Activated CD4-positive, alpha-beta T cell treated with anti-CD3 and anti-CD28 coated beads for 24 hours (primary cell): ENCODE data around the gene KIFC1.
"Not testable (repeated sequence)": the region's sequence is repeated elsewhere in the genome, so short reads cannot be mapped to it uniquely, and the experiment has no call there.

Source experiments
- DNase-seq, 2 donors: peaks; one replicate each; pipeline ENCODE4 v3.0.0-alpha.2; 2020; ENCODE audit warnings: low read depth in 2 of 2

The KIFC1 gene

GRCh38 chr6:33373960-33374910, 17.4 kb upstream of the KIFC1 start:
- DNase-seq: no peak

- DNase-seq: no peak
Observed at GRCh38 chr6:33375143-33375671, 16.4 kb upstream of the KIFC1 start.

GRCh38 chr6:33377171-33377570, 14.5 kb upstream of the KIFC1 start:
- DNase-seq: no peak

GRCh38 chr6:33379184-33379583, 12.4 kb upstream of the KIFC1 start:
- DNase-seq: not testable (repeated sequence)

- DNase-seq: no peak
Observed at GRCh38 chr6:33380272-33380981, 11.2 kb upstream of the KIFC1 start.

GRCh38 chr6:33383427-33384185, 8.0 kb upstream of the KIFC1 start:
- no peak for DNase-seq

GRCh38 chr6:33384581-33385020, 7.0 kb upstream of the KIFC1 start:
- no peak for DNase-seq

GRCh38 chr6:33390173-33390572, 1.4 kb upstream of the KIFC1 start:
- no peak for DNase-seq

GRCh38 chr6:33390767-33391277, 801 bp upstream of the KIFC1 start:
- no peak for DNase-seq

GRCh38 chr6:33391922-33392594, 435 bp downstream of the KIFC1 start:
- DNase-seq: peak in 1 of 2 donors; percentile 44

GRCh38 chr6:33392595-33392948, 949 bp downstream of the KIFC1 start:
- DNase-seq: no peak

- no peak for DNase-seq
Observed at GRCh38 chr6:33392979-33393378, 1.4 kb downstream of the KIFC1 start.

GRCh38 chr6:33397541-33397940, 5.9 kb downstream of the KIFC1 start:
- no peak for DNase-seq

- not testable (repeated sequence) for DNase-seq
Observed at GRCh38 chr6:33398601-33399000, 7.0 kb downstream of the KIFC1 start.

GRCh38 chr6:33399881-33400280, 8.3 kb downstream of the KIFC1 start:
- not testable (repeated sequence) for DNase-seq

GRCh38 chr6:33404884-33405283, 13.3 kb downstream of the KIFC1 start:
- no peak for DNase-seq

GRCh38 chr6:33405386-33405940, 13.8 kb downstream of the KIFC1 start:
- no peak for DNase-seq

GRCh38 chr6:33406126-33406525, 14.5 kb downstream of the KIFC1 start:
- DNase-seq: no peak

- no peak for DNase-seq
Observed at GRCh38 chr6:33407132-33407718, 15.6 kb downstream of the KIFC1 start.

- DNase-seq: peak; percentile 97
Observed at GRCh38 chr6:33410050-33410710, 18.6 kb downstream of the KIFC1 start.
